Activated naive CD8-positive, alpha-beta T cell treated with anti-CD3 and anti-CD28 coated beads, Interleukin-2, amount 50 U/mL, for 24 hours (primary cell): ENCODE results near the gene CLCN5.
"Not testable (repeated sequence)": the region's sequence is repeated elsewhere in the genome, so short reads cannot be mapped to it uniquely, and the experiment has no call there.

Experiments used
- ATAC-seq: fragments of 150-1000 bp; cut with Tn5 transposase; one replicate; pipeline ENCODE4 v1.10.0; 2021
- DNase-seq: peaks from one replicate; pipeline ENCODE4 v3.0.0; 2021
- H3K27ac Mint-ChIP-seq: one replicate; pipeline ENCODE4 v1.8.0; 2021; ENCODE audit warnings: mild to moderate bottlenecking, mixed read lengths
- H3K27me3 Mint-ChIP-seq: one replicate; pipeline ENCODE4 v1.8.0; 2021; ENCODE audit warnings: mixed read lengths
- H3K36me3 Mint-ChIP-seq: one replicate; pipeline ENCODE4 v1.8.0; 2021; ENCODE audit warnings: low read depth, mixed read lengths
- H3K4me1 Mint-ChIP-seq: one replicate; pipeline ENCODE4 v1.8.0; 2021; ENCODE audit warnings: mixed read lengths
- H3K4me3 Mint-ChIP-seq: one replicate; pipeline ENCODE4 v1.8.0; 2021; ENCODE audit warnings: mild to moderate bottlenecking, moderate library complexity, mixed read lengths
- H3K9me3 Mint-ChIP-seq: one replicate; pipeline ENCODE4 v1.8.0; 2021; ENCODE audit warnings: mixed read lengths

CLCN5 gene

DNA sequence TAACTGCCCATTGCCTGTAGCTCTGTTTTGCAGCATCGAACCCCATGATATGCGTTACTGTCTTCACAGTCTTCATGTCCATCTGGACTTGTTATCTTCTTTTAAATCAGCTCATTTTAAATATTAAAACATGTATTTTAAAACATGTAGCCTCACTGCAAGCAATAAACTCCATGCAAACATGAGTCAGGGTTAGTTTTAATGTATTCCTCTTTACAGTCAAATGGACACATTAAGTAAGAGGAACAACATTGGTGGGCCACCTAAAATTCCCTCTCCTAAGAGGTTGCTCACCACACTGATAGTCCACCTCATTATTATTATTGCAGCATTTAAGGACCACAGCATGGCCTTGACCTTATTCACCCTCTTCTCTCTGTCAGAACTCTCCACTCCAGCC, 74.1 kb downstream of the CLCN5 start:
- H3K27me3 Mint-ChIP-seq: no peaks in the 10 kb centered on the region
- no peaks in the 10 kb centered on the region for H3K9me3 Mint-ChIP-seq
- no peak overlapping the region for H3K27ac Mint-ChIP-seq
- peaks cover 3% of the 10 kb centered on the region for H3K4me1 Mint-ChIP-seq
- no peaks in the 10 kb centered on the region for H3K36me3 Mint-ChIP-seq
- ATAC-seq (no peak), DNase-seq (no peak)
- no peak overlapping the region for H3K4me3 Mint-ChIP-seq

DNA sequence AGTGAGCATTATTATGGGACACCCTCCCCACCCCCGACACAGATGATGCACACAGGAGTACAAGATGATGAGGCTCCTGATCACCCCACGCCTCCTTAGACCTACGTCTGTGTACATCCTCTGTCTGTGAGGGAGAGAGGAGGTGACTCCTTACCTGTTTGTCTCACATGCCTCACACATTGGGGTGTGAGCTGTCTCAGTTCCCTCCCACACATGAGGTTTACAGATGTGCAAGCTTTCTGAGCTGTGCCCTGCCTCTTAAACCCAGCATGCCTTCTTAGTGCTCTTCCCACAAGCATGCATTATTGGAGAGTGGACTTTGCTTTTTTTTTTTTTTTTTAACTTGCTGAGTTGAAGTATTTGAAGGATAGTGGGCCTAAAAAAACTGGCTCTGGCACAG, 76.7 kb downstream of the CLCN5 start:
- H3K4me3 Mint-ChIP-seq: no peak overlapping the region
- H3K27ac Mint-ChIP-seq: no peak overlapping the region
- DNase-seq: no peak
- no peak for ATAC-seq
- H3K4me1 Mint-ChIP-seq: peaks cover 6% of the 10 kb centered on the region
- H3K27me3 Mint-ChIP-seq: no peaks in the 10 kb centered on the region
- H3K9me3 Mint-ChIP-seq: no peaks in the 10 kb centered on the region
- H3K36me3 Mint-ChIP-seq: no peaks in the 10 kb centered on the region

DNA sequence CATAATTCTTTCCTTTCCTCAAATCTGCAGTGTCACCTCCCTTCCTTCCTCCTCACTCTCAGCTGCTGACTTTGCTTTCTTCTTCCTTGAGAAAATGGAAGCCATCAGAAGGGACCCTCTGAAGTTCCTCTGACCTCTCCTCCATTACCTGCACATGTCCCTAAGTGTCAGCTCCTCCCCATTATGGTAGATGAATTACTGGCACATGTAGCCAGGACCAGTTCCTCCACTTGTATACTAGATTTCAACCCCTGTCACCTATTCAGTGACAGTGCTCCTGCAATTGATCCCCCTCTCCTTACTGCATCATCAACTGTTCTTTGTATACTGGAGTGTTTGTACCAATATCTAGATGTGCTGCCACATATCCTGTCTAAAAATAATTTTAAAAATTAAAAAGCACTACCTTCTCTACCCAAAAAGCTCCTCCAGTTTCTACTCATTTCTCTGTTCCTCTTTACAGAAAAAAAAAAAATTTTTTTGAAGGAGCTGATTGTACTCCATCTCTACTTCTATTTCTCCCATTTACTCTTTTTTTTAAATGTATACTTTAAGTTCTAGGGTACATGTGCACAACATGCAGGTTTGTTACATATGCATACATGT, 78.6 kb downstream of the CLCN5 start:
- no peaks in the 10 kb centered on the region for H3K36me3 Mint-ChIP-seq
- H3K27ac Mint-ChIP-seq: no peak overlapping the region
- no peak for ATAC-seq
- H3K4me3 Mint-ChIP-seq: no peak overlapping the region
- H3K27me3 Mint-ChIP-seq: no peaks in the 10 kb centered on the region
- H3K9me3 Mint-ChIP-seq: no peaks in the 10 kb centered on the region
- H3K4me1 Mint-ChIP-seq: peaks cover 2% of the 10 kb centered on the region
- no peak for DNase-seq

DNA sequence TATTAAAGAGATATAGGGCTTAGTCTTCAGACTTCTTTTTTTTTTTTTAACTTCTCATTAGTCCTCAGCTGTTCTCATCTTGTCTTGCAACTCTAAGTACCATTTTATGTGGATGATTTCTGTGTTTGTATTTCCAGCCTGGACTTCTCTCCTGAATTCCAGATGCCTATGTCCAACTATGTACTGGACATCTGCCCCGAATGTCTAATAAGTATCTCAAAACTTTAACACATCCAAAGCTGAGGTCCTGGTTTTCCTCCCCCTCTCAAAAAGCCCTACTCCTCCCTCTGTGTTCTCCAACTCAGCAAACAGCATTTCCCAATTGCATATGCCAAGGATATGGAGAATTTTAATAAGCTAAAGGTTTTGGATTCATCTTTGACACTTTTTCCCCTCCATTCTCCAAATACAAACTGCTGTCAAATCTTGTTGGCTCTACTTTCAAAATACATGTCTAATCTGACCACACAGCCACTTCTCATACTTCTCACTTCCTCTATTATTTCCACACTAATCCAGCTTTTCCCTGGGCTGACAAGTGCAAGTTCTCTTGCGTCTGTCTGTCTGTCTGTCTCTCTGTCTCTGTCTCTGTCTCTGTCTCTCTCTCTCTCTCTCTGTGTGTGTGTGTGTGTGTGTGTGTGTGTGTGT, 79.8 kb downstream of the CLCN5 start:
- Mint-ChIP-seq H3K9me3 (no peaks in the 10 kb centered on the region), H3K4me1 (peaks cover 2% of the 10 kb centered on the region), H3K4me3 (no peak overlapping the region), H3K36me3 (no peaks in the 10 kb centered on the region), H3K27ac (no peak overlapping the region), H3K27me3 (no peaks in the 10 kb centered on the region)
- ATAC-seq (no peak), DNase-seq (no peak)

DNA sequence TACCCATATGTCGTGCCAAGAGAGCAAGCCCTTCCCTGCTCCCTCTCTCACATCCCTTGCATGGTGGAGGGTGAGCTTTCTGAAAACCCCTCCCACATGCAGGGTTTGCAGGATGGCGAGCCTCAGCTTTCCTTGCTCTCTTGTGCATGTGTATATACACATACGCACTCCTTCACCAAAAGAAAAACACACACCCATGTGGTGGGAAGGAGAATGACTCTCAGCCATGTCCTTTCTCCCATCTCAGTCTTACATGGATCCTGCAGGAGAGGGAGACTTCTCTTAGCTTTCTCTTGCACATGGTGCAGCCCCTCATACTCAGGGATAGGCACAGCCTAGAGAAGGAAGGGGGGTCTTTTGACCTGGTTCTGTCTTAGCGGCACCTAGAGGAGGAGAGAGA, 81.1 kb downstream of the CLCN5 start:
- ATAC-seq: no peak
- no peaks in the 10 kb centered on the region for H3K9me3 Mint-ChIP-seq

DNA sequence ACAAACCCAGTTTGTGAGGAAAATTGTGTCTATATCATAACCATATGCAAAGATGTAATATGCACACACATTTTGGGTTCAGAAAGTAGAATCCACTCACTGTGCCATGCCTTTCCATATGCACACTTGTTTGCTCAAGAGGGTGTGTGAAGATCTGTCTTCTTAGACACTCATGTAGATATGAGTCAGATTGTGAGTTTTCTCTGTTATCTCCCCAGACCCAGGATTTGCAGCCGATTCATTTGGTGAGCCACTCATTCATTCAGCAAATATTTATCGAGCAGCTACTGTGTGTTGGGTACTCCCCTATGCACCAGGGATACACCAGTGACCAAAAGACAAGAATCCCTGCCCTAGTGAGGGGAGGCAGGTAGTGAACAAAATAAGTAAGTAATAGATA, 81.5 kb downstream of the CLCN5 start:
- no peak for ATAC-seq
- H3K4me3 Mint-ChIP-seq: no peak overlapping the region
- no peak for DNase-seq

More for the DNA sequence above, 81.1 kb downstream of the CLCN5 start:
- Mint-ChIP-seq H3K4me3 (no peak overlapping the region), H3K4me1 (peaks cover 2% of the 10 kb centered on the region), H3K36me3 (no peaks in the 10 kb centered on the region), H3K27ac (no peak overlapping the region), H3K27me3 (no peaks in the 10 kb centered on the region)
- no peak for DNase-seq

DNA sequence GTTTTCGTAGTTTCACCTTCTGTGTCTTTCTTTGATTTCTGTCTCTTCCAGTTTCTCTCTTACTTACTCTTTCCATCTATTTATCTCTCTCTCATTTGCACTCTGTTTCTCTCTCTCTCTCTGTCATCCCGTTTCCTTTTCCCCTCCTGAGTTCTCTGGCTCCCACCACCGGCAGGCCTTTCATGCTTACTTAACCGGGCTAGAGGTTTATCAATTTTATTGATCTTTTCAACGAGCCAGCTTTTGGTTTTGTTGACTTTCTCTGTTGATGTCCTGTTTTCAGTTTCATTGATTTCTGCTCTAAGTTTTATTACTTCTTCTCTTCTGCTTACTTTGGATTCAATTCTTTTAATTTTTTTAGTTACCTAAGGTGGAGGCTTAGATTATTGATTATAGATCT, 103.2 kb downstream of the CLCN5 start:
- H3K4me1 Mint-ChIP-seq, ATAC-seq, DNase-seq, H3K9me3 Mint-ChIP-seq, H3K27me3 Mint-ChIP-seq, H3K36me3 Mint-ChIP-seq, H3K4me3 Mint-ChIP-seq, H3K27ac Mint-ChIP-seq: not testable (repeated sequence)

More for the DNA sequence above, 81.5 kb downstream of the CLCN5 start:
- no peaks in the 10 kb centered on the region for H3K27me3 Mint-ChIP-seq
- H3K4me1 Mint-ChIP-seq: peaks cover 2% of the 10 kb centered on the region
- H3K27ac Mint-ChIP-seq: no peak overlapping the region
- H3K9me3 Mint-ChIP-seq: no peaks in the 10 kb centered on the region
- no peaks in the 10 kb centered on the region for H3K36me3 Mint-ChIP-seq

DNA sequence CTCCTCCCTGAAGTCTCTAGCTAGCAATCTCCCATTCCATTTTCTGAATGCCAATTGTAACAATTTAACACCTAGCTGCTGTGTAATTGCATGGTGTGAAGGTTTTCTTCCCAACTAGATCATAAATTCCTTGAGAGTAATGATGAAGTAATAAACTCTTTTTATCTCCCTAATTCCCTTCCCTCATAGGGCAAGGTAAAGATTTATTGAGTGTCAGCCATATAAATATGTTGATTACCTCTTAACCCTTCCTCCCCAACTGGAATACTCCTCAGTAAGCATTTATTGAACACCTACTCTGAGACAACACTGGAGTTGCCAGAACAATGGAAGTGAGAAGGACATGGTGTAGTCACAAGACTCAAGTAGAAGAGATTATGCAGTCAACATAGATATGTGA, 112.7 kb downstream of the CLCN5 start:
- H3K9me3 Mint-ChIP-seq: no peaks in the 10 kb centered on the region
- no peak overlapping the region for H3K27ac Mint-ChIP-seq
- ATAC-seq (no peak), DNase-seq (no peak)
- no peaks in the 10 kb centered on the region for H3K4me1 Mint-ChIP-seq
- no peak overlapping the region for H3K4me3 Mint-ChIP-seq
- no peaks in the 10 kb centered on the region for H3K27me3 Mint-ChIP-seq
- peaks cover 2% of the 10 kb centered on the region for H3K36me3 Mint-ChIP-seq

DNA sequence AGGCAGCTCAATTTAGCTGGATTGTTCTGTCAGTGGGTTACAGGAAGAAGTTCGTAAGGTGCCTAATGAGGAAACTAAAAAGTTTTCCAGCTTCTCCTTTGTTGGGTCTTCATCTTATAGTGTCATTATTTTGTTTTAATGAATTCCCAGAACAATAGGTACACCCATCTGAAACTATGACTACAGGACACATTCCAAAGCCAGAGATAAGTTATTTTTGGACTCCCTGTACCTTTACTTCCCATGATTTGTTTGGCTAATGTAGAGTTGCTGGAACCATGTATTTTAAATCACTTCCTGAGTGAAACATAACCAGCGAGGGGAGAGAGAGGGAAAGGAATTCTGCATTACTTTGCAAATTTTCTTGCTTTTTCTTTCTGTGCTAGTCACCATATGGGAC, 114.0 kb downstream of the CLCN5 start:
- Mint-ChIP-seq H3K27ac (no peak overlapping the region), H3K4me3 (no peak overlapping the region), H3K27me3 (no peaks in the 10 kb centered on the region), H3K4me1 (no peaks in the 10 kb centered on the region), H3K36me3 (peaks cover 2% of the 10 kb centered on the region), H3K9me3 (no peaks in the 10 kb centered on the region)
- ATAC-seq (no peak), DNase-seq (no peak)

DNA sequence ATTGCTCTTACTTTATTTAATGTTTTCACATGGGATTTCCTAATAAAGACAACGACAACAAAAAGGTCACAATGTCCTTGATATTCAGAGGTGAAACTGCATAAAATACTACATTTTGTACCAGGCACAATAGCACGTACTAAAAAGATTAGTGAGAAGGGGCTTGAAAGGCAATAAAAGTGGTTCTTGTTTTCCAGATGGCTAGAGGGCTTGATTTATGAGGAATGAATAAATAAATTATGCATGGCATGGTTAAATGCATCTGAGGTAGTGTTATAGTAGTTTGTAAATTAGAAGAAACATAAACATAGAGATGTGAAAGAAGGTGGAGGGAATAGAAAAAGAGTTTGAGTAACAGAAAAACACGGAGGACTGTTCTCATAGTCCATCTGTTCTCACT, 123.4 kb downstream of the CLCN5 start:
- H3K4me1 Mint-ChIP-seq: no peaks in the 10 kb centered on the region
- peaks cover 3% of the 10 kb centered on the region for H3K36me3 Mint-ChIP-seq
- H3K27ac Mint-ChIP-seq: no peak overlapping the region
- no peaks in the 10 kb centered on the region for H3K27me3 Mint-ChIP-seq
- ATAC-seq (no peak), DNase-seq (no peak)
- no peak overlapping the region for H3K4me3 Mint-ChIP-seq
- H3K9me3 Mint-ChIP-seq: no peaks in the 10 kb centered on the region

DNA sequence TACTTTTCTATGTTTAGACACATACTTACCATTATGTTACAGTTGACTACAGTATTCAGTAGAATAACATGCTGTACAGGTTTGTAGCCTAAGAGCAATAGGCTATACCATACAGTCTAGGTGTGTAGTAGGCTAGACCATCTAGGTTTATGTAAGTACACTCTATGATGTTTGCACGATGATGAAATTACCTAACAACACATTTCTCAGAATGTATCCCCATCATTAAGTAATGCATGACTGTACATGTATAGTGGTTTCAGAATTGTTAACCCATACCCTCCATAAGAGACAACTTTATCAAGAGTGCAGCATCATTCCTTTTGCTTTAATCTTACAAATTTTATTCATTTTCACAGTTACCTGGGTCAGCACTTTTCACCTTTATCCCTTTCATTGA, 126.8 kb downstream of the CLCN5 start:
- no peaks in the 10 kb centered on the region for H3K27me3 Mint-ChIP-seq
- H3K4me3 Mint-ChIP-seq: no peak overlapping the region
- no peak for ATAC-seq
- no peak for DNase-seq
- no peaks in the 10 kb centered on the region for H3K9me3 Mint-ChIP-seq
- no peak overlapping the region for H3K27ac Mint-ChIP-seq
- H3K4me1 Mint-ChIP-seq: no peaks in the 10 kb centered on the region
- peaks cover 1% of the 10 kb centered on the region for H3K36me3 Mint-ChIP-seq

DNA sequence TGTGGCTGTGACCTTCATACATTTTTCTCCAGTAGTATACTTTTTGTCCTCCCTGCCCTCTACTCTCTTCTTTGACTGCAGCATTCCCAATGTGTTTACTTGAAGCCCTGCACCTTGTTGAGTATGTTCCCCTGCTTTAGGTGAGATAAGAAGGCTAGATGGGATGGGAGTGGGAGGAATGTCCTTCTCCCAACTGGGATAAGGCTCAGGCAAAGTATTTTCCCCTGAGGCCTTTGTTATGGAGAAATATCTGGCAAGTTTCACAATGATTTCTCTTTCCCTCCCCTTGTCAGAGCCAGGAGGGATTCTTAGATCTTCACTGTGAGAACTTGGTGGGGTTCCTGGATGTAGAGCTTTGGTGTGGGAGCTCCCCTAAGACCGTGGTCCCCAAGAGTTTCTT, 131.8 kb downstream of the CLCN5 start:
- no peaks in the 10 kb centered on the region for H3K4me1 Mint-ChIP-seq
- H3K27ac Mint-ChIP-seq: no peak overlapping the region
- H3K4me3 Mint-ChIP-seq: no peak overlapping the region
- DNase-seq (no peak), ATAC-seq (no peak)
- H3K9me3 Mint-ChIP-seq: no peaks in the 10 kb centered on the region
- H3K36me3 Mint-ChIP-seq: peaks cover 1% of the 10 kb centered on the region
- H3K27me3 Mint-ChIP-seq: no peaks in the 10 kb centered on the region

DNA sequence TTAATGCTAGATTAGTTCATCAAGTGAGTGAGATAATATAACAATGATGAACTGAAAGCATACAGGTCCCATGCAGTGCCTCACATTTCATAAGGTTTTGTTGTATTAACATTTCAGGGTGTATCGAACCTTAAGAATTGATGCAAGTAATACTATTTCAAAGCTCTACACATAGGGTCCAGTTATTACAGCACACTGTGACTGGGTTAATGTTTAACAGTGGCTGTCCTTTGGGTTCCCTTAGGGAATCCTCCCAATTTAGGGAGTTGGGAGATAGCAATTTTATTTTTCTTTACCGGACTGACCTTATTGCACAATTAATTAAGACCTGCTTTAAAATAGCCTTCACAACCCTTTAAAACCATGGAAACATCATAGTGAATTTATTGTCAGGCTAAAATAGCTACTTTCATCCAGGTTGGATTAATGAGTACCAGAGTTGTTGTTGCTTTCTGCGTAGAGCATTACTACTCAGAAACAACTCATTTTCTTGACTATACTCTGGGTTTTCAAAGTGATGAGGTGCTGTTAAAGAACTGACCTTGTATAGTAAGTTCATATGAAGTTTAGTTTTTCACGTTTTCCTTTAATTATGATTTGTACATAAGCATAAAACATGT, 144.0 kb downstream of the CLCN5 start:
- no peak overlapping the region for H3K27ac Mint-ChIP-seq
- H3K4me3 Mint-ChIP-seq: no peak overlapping the region
- no peak for ATAC-seq
- no peaks in the 10 kb centered on the region for H3K27me3 Mint-ChIP-seq
- H3K9me3 Mint-ChIP-seq: no peaks in the 10 kb centered on the region
- H3K36me3 Mint-ChIP-seq: peaks cover 2% of the 10 kb centered on the region
- peaks cover 6% of the 10 kb centered on the region for H3K4me1 Mint-ChIP-seq
- DNase-seq: no peak

DNA sequence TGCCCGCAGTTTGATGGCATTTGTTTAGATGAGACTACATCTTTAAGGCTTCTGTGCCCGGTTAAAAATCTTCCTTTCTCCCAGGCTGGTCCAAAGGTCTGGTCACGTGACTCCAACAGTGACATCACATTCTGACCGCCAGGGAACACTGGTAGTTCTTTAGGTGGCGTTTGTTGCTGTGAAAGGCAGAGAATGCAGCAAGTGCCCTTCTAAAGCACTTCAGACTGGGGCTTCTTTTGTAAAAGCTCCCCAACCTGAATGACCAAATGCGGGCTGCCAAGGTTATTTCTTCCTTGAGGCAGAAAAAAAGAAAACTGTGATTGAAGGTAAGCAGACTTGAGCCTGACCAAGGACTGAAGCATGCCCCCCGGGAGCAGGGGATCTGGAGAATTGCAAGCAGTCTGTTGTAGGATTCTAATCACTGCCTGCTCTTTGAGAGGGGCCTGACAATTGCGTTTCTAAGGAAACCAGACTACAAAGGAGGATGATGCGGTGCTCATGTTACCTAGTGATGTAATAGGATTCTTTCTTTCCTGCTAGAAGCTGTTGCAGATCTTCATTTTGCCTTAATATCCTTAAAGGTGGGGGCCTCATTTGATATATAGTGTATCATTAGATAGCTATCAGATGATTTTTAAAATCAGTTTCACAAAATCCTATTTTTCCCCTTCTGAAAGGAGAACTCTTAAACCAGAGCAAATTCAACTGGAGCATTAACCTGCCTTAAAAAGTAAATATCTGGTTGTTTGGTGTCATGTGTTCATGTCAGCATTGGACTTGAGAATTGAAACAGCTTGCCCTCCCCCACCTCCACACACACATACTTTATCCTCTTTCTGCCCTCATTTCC, 145.3 kb downstream of the CLCN5 start:
- DNase-seq: no peak
- Mint-ChIP-seq H3K27me3 (no peaks in the 10 kb centered on the region), H3K4me1 (peaks cover 13% of the 10 kb centered on the region)

DNA sequence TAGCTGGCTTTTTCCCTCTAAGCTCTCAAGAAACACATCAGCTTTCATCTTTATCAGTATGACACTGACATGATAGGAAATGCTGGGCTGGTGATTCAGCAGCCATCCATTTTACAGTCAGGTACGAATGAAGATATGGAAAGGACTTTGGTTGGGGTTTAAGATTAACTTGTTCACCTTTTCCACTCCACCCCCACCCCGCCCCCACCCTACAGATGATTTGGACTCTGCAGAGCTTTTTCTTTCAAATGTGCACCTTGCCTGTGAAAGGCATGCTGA, 145.8 kb downstream of the CLCN5 start:
- Mint-ChIP-seq H3K27me3 (no peaks in the 10 kb centered on the region), H3K9me3 (no peaks in the 10 kb centered on the region), H3K27ac (no peak overlapping the region), H3K36me3 (peaks cover 2% of the 10 kb centered on the region), H3K4me3 (no peak overlapping the region), H3K4me1 (peaks cover 13% of the 10 kb centered on the region)
- DNase-seq (no peak), ATAC-seq (no peak)

More for the DNA sequence above, 145.3 kb downstream of the CLCN5 start:
- H3K9me3 Mint-ChIP-seq: no peaks in the 10 kb centered on the region
- H3K4me3 Mint-ChIP-seq: no peak overlapping the region
- no peak for ATAC-seq
- peaks cover 2% of the 10 kb centered on the region for H3K36me3 Mint-ChIP-seq
- H3K27ac Mint-ChIP-seq: no peak overlapping the region
